GOT3 (cell line): Measurements from ENCODE around the gene KCNE2.

Source experiments
- DNase-seq: peaks from one replicate; lab custom pipeline; 2025; ENCODE audit warnings: mixed read lengths; lab: John Stamatoyannopoulos, UW

The KCNE2 gene, protein sequence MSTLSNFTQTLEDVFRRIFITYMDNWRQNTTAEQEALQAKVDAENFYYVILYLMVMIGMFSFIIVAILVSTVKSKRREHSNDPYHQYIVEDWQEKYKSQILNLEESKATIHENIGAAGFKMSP

GRCh38 chr21:34363733-34364132, at the start of gene KCNE2:
Gene KCNE2, plus strand, starts transcription at chr21:34364006. Its CDS starts 6,473 bp downstream, at chr21:34370479.
- no peak for DNase-seq

GRCh38 chr21:34319585-34319984, 44.2 kb upstream of the KCNE2 start:
- no peak for DNase-seq

- DNase-seq, result no peak
These were observed 43.8 kb upstream of the KCNE2 start for GRCh38 chr21:34320011-34320410.

DNA sequence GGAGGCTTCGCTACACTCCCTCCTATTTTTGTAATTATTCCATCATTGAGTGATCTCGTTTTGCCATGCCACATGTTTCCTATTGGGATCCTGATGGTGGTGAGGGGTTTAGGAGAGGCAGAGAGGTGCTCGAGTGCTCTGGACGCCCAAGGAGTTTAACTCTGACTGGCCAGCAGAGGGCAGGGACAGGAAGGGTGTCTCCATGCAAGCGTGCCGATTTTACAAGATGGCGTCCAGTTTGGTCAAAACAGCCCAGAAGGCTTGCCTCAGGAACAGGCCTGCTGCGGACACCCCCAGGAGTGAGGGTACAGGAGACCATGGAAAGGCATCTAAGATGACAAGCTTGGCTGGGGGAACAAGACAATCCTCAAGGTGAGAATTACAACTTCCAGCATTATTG, 33.8 kb upstream of the KCNE2 start:
- DNase-seq, result no peak

- DNase-seq, result no peak
These were observed 32.1 kb upstream of the KCNE2 start for GRCh38 chr21:34331726-34332125.

DNA sequence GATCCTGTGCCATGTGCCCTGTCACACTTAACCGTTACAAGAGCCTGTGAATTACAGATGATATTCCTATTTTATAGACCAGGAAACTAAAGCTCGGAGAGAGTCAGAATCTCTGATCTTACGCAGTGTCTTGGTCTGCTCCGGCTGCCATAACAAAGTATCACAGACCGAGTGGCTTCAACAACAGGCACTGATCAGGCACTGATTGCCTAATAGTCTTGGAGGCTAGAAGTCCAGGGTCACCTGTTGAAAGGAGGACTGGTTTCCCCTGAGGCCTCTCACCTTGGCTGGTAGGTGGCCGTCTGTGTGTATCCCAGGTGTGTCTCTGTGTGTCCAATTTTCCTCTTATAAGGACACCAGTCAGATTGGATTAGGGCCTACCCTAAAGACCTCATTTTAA, 31.5 kb upstream of the KCNE2 start:
- no peak for DNase-seq

GRCh38 chr21:34333121-34333739, 30.6 kb upstream of the KCNE2 start:
- no peak for DNase-seq

- no peak for DNase-seq
These were observed 28.5 kb upstream of the KCNE2 start for GRCh38 chr21:34335316-34335715.

GRCh38 chr21:34336245-34336644, 27.6 kb upstream of the KCNE2 start:
- no peak for DNase-seq

GRCh38 chr21:34336756-34337391, 26.9 kb upstream of the KCNE2 start:
- no peak for DNase-seq

DNA sequence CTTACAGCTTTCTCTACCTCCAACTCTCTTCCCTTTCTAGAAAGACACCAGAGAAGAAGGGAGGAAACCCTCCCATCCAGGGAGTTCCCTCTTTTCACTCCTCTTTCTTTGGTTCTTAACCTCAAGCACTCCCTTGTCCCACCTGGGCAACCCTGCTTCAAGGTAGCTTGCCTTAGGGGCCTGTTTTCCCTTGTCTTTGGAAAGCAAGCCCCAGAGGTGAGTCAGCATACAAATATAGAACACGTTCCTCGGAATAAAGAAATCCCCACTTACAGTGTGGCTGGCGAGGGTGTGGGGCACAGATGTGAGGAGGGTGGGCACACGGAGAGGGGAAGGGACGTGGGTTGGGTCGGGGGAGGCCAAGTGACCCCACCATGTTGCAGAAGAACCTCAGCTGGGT, 26.1 kb upstream of the KCNE2 start:
- DNase-seq, result no peak

- DNase-seq, result no peak
These were observed 25.6 kb upstream of the KCNE2 start for GRCh38 chr21:34338226-34338625.

GRCh38 chr21:34340061-34340460, 23.7 kb upstream of the KCNE2 start:
- no peak for DNase-seq

- DNase-seq, result no peak
These were observed 21.3 kb upstream of the KCNE2 start for GRCh38 chr21:34342476-34342875.

- no peak for DNase-seq
These were observed 20.5 kb upstream of the KCNE2 start for GRCh38 chr21:34343347-34343746.

DNA sequence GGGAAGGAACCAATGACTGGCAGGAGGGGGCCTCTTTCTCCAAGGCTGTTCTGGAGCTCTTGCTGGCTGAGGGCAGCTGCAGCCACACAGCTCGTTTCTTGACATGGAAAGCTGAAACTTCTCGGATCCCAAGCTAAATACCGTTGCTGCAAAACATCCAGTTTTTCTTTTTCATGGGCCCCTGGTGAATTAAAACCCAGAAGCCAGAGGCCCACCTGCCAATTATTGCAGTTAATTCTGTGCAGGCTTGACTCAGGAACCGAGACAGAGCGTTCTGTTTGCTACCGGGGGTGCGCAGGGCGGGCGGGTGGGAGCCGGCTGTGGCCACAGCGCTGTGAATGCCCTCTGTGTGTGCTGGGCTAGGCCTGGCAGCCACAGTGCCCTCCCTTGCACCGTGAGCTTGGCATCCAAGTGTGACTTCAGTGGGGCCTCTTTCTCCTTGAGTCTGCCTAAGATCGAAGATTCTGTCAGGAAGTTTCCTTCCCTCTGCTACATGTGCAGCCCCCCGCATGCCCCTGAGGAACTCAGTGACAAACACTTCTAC, 19.9 kb upstream of the KCNE2 start:
- no peak for DNase-seq

- no peak for DNase-seq
These were observed 19.2 kb upstream of the KCNE2 start for GRCh38 chr21:34344584-34344983.

- no peak for DNase-seq
These were observed 18.5 kb upstream of the KCNE2 start for GRCh38 chr21:34345091-34345871.

- DNase-seq, result no peak
These were observed 17.9 kb upstream of the KCNE2 start for GRCh38 chr21:34345892-34346291.

DNA sequence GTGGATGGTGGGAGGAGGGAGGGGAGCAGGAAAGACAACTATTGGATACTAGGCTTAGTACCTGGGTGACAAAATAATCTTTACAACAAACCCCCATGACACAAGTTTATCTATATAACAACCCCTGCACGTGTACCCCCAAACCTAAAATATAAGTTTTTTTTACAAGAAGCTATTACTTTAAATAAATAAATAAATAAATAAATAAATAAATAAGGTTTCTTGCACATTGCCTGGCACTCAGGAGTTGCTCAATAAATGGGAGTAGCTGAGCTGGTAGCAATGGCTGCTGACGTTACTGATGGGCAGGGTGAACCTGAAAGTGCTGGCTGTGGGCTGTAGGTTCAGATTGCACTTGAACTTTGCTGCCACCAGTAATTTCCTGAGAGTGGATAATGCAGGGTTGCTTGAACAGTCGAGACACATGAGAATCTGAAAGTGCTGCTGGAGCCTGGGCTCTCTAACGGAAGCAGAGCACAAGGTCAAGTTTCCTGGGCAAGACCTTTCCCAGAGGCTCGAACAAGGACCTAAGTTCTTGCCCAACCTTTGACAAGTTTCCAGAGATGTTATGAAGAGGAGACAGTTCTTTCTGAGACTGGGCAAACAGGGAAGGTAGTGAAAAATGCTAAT, 14.8 kb upstream of the KCNE2 start:
- no peak for DNase-seq

- DNase-seq, result no peak
These were observed 12.0 kb upstream of the KCNE2 start for GRCh38 chr21:34351786-34352241.

DNA sequence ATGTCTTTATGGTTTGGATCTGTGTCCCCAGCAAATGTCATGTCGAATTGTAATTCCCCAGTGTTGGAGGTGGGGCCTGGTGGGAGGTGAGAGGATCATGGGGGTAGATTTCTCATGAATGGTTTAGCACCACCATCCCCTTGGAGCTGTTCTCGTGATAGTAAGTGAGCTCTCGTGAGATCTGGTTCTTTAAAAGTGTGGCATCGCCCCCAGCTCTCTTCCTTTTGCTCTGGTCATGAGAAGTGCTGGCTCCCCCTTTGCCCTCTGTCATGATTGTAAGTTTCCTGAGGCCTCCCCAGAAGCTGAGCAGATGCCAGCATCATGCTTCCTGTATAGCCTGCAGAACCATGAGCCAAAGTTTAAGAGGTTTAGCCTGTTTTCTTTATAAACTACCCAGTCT, 11.2 kb upstream of the KCNE2 start:
- DNase-seq, result no peak
